ENCODE data around the gene ATRNL1. TPM values are rescaled to one million over a fixed set of nuclear protein-coding genes. Genes with fewer than 3 reads are reported as not detected.
A peak's percentile ranks its signal among the peaks of the same experiment; 100 is the strongest.

Gene ATRNL1
- total RNA-seq, 1 experiment from 2014 or later: 28.7 TPM

- TF ChIP-seq ATF2 (CRISPR knock-in tag; IDR thresholded peaks at IDR 0.05; ENCODE audit: borderline replicate concordance, low read depth): no peak
- no peak for TF ChIP-seq PRRX2 (CRISPR knock-in tag; IDR thresholded peaks at IDR 0.05)
- no peak for TF ChIP-seq FOXP1 (CRISPR knock-in tag; IDR thresholded peaks at IDR 0.05; ENCODE audit: borderline replicate concordance)
These were observed 791.2 kb downstream of the ATRNL1 start (continued) for GRCh38 chr10:115884331-115884730.

GRCh38 chr10:115895166-115895565, 802.0 kb downstream of the ATRNL1 start:
- TF ChIP-seq FOXP4 (CRISPR knock-in tag; IDR thresholded peaks at IDR 0.05) (no peak), NR3C1 (CRISPR knock-in tag; conservative IDR thresholded peaks at IDR 0.05; ENCODE audit: low read depth) (no peak), ATF2 (CRISPR knock-in tag; IDR thresholded peaks at IDR 0.05; ENCODE audit: borderline replicate concordance, low read depth) (no peak), NR2C2 (CRISPR knock-in tag; IDR thresholded peaks at IDR 0.05) (no peak), STAT6 (CRISPR knock-in tag; conservative IDR thresholded peaks at IDR 0.05; ENCODE audit: low read depth) (no peak), IRF2 (CRISPR knock-in tag; IDR thresholded peaks at IDR 0.05; ENCODE audit: borderline replicate concordance, low read depth) (no peak)
- TF ChIP-seq, protein P1, sequence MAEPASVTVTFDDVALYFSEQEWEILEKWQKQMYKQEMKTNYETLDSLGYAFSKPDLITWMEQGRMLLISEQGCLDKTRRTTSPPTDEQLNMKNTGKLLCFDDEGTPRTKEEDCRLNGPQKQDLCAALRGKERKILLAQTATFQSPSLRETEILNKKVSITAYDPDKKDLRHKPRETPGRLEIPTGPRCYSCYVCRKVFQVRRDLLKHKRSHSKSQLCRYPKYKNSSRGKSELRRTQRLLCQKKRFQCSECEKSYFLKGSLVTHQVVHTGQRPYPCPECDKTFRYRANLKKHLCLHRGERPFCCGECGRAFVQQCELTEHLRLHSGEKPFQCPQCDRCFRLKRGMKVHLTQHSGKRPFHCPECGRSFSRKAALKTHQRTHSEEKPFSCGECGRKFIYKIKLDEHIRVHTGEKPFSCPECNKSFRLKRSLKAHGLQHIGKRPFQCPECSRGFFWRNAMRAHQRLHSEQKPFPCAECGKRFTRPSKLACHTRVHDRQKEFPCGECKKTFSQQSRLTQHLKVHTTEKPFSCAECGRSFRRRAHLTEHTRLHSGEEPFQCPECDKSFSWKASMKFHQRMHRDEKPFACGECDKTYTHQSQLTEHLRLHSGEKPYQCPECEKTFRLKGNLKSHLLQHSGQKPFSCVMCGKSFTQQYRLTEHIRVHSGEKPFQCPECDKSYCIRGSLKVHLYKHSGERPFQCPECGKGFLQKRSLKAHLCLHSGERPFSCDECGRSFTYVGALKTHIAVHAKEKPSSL (CRISPR knock-in tag; conservative IDR thresholded peaks at IDR 0.05): no peak
- Mint-ChIP-seq H3K27me3 (ENCODE audit: low read depth) (no peaks in the 10 kb centered on the region), H3K4me3 (no peak overlapping the region), H3K4me1 (no peaks in the 10 kb centered on the region), H3K36me3 (no peaks in the 10 kb centered on the region), H3K9me3 (no peaks in the 10 kb centered on the region), H3K27ac (no peak overlapping the region)
- ATAC-seq (no peak), DNase-seq (ENCODE audit: low spot score) (no peak)
- CTCF ChIA-PET: no interaction called here
- POLR2A ChIA-PET: no interaction called here

DNA sequence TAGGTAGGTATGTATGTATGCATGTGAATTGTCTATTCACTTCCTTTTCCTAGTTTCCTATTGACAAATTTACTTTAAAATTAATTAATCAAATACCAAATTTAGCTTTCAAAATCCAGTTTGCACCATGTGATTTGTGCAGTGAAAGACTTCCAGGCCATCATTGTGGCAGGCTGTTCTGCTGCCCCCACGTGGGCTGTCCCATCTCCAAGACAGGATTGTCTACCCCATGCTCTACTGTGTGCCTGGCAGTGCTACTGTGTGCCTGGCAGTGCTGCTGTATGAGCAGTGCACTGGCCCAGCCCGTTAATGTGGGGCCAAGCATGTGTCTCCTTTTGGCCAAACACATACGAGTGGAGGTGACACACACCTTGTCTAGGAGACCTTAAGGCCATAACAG, 805.1 kb downstream of the ATRNL1 start:
- no peak overlapping the region for H3K4me3 Mint-ChIP-seq
- peaks cover 16% of the 10 kb centered on the region for H3K4me1 Mint-ChIP-seq
- no peaks in the 10 kb centered on the region for H3K36me3 Mint-ChIP-seq
- POLR2A ChIA-PET: no interaction called here
- no peaks in the 10 kb centered on the region for H3K27me3 Mint-ChIP-seq (ENCODE audit: low read depth)
- ATAC-seq (peak; percentile 30; the same call in 1 of the 2 replicates), DNase-seq (ENCODE audit: low spot score) (no peak)
- CTCF ChIA-PET: interaction anchor here (1.4 kb wide), 1 partner anchor 223 kb away, joined by 4 read pairs; no protein-coding TSS in a partner anchor
- no peaks in the 10 kb centered on the region for H3K9me3 Mint-ChIP-seq
- H3K27ac Mint-ChIP-seq: no peak overlapping the region
- TF ChIP-seq NFATC4 (CRISPR knock-in tag; IDR thresholded peaks at IDR 0.05): no peak
- TF ChIP-seq MLX (CRISPR knock-in tag; IDR thresholded peaks at IDR 0.05): no peak
- no peak for TF ChIP-seq KAT7 (CRISPR knock-in tag; IDR thresholded peaks at IDR 0.05; ENCODE audit: borderline replicate concordance)
- no peak for TF ChIP-seq ESRRA (CRISPR knock-in tag; IDR thresholded peaks at IDR 0.05; ENCODE audit: borderline replicate concordance)
- TF ChIP-seq, protein P2, sequence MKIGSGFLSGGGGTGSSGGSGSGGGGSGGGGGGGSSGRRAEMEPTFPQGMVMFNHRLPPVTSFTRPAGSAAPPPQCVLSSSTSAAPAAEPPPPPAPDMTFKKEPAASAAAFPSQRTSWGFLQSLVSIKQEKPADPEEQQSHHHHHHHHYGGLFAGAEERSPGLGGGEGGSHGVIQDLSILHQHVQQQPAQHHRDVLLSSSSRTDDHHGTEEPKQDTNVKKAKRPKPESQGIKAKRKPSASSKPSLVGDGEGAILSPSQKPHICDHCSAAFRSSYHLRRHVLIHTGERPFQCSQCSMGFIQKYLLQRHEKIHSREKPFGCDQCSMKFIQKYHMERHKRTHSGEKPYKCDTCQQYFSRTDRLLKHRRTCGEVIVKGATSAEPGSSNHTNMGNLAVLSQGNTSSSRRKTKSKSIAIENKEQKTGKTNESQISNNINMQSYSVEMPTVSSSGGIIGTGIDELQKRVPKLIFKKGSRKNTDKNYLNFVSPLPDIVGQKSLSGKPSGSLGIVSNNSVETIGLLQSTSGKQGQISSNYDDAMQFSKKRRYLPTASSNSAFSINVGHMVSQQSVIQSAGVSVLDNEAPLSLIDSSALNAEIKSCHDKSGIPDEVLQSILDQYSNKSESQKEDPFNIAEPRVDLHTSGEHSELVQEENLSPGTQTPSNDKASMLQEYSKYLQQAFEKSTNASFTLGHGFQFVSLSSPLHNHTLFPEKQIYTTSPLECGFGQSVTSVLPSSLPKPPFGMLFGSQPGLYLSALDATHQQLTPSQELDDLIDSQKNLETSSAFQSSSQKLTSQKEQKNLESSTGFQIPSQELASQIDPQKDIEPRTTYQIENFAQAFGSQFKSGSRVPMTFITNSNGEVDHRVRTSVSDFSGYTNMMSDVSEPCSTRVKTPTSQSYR (CRISPR knock-in tag; IDR thresholded peaks at IDR 0.05): no peak
- TF ChIP-seq MYBL2 (CRISPR knock-in tag; IDR thresholded peaks at IDR 0.05): no peak
- TF ChIP-seq, protein P3, sequence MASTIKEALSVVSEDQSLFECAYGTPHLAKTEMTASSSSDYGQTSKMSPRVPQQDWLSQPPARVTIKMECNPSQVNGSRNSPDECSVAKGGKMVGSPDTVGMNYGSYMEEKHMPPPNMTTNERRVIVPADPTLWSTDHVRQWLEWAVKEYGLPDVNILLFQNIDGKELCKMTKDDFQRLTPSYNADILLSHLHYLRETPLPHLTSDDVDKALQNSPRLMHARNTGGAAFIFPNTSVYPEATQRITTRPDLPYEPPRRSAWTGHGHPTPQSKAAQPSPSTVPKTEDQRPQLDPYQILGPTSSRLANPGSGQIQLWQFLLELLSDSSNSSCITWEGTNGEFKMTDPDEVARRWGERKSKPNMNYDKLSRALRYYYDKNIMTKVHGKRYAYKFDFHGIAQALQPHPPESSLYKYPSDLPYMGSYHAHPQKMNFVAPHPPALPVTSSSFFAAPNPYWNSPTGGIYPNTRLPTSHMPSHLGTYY (CRISPR knock-in tag; IDR thresholded peaks at IDR 0.05): no peak
